GM19397 (cell line): Measurements from ENCODE around the gene PAQR7.
"Not testable (repeated sequence)": the region's sequence is repeated elsewhere in the genome, so short reads cannot be mapped to it uniquely, and the experiment has no call there.

Experiments
- ATAC-seq: cut with Tn5 transposase; IDR thresholded peaks from one replicate; pipeline ENCODE4 v1.9.1; 2021; ENCODE audit warnings: mild to moderate bottlenecking, moderate library complexity; ENCODE audit not compliant: unreplicated experiment

The PAQR7 gene

GRCh38 chr1:25854554-25854953 is 21.0 kb downstream of the PAQR7 start:
- ATAC-seq, result no peak

- ATAC-seq, result no peak
Observed at GRCh38 chr1:25848531-25848930, 27.0 kb downstream of the PAQR7 start.

- ATAC-seq, result no peak
Observed at GRCh38 chr1:25847929-25848328, 27.6 kb downstream of the PAQR7 start.

DNA sequence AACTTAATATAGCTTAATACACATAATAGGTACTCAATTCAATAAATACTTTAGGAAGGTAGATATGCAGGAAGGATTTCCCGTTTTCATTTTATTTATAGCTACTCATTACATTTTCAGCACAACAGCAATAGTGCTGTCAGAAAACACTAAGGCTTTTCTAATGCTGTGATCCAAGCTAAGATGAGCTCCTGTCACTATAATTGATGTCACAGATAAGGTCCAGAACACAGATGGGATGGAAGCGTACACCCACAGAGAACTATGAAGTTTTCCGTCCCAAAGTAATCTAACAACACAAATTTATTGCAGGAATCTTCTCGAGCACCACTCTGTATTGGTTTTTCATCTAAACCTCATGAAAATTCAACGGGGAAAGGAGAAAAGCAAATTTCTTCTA is 29.8 kb downstream of the PAQR7 start:
- no peak for ATAC-seq

GRCh38 chr1:25844536-25845337 is 30.8 kb downstream of the PAQR7 start:
- no peak for ATAC-seq

- no peak for ATAC-seq
Observed at GRCh38 chr1:25843483-25843882, 32.0 kb downstream of the PAQR7 start.

- not testable (repeated sequence) for ATAC-seq
Observed at GRCh38 chr1:25839808-25840207, 35.7 kb downstream of the PAQR7 start.

- no peak for ATAC-seq
Observed at GRCh38 chr1:25837262-25837875, 38.1 kb downstream of the PAQR7 start.

DNA sequence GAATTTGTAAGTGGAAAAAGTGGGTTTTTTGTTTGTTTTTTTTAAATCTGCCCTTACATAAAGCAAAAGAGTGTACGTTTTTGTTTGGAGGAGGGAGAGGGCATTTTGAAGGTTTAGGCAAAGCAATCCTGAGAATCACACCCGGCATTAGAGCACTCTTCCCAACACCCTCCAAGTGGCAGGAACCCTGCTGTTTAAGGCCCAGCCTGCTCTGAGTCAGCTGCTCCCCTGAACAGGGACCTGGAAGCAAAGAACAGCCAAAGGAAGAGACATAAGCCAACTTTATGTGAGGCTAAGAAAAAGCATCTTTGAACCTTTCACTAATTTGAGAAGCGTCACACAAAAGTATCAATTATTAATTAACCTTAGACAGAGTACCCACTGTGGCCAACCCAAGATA is 38.8 kb downstream of the PAQR7 start:
- no peak for ATAC-seq

DNA sequence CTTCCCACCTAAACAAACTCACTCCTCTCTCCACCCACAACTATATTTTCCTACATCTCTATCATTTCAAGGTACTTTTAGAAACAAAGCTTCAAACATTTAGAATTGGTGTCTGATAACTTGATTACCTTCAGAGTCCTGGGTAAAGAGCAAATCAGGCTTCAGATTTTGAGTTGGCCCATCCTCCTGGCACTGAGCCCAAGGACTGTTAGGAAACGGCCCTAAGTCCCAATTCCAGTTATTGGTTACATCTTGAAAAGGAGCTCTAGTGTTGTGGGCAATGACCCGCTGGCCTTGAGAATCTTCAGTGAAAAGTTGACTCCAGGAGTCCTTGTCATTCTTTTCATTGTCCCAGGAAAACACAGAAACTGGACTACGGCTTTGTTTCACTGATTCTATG is 40.6 kb downstream of the PAQR7 start:
- no peak for ATAC-seq

GRCh38 chr1:25833158-25833557 is 42.4 kb downstream of the PAQR7 start:
- ATAC-seq, result no peak

- no peak for ATAC-seq
Observed at GRCh38 chr1:25832336-25833037, 43.0 kb downstream of the PAQR7 start.

GRCh38 chr1:25831569-25832196 is 43.8 kb downstream of the PAQR7 start:
- ATAC-seq, result no peak

GRCh38 chr1:25829046-25829445 is 46.5 kb downstream of the PAQR7 start:
- no peak for ATAC-seq

GRCh38 chr1:25828491-25828890 is 47.0 kb downstream of the PAQR7 start:
- no peak for ATAC-seq

GRCh38 chr1:25826571-25826970 is 48.9 kb downstream of the PAQR7 start:
- ATAC-seq, result no peak

DNA sequence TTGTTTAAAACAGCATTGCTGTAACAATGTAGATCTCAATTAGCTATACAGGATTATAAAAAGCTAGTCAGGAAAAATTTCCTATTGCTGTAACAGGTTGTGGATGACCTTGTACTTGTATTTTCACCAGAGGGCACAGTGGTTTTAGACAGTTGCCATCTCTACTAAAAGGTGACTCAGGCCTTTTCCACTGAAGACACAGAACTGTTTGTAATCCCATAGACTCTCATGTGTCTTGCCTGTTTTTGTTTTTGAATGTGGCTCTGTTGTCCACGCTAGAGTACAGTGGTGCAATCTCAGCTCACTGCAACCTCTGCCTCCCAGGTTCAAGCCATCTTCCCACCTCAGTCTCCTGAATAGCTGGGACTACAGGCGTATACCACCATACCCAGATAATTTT is 49.9 kb downstream of the PAQR7 start:
- no peak for ATAC-seq

DNA sequence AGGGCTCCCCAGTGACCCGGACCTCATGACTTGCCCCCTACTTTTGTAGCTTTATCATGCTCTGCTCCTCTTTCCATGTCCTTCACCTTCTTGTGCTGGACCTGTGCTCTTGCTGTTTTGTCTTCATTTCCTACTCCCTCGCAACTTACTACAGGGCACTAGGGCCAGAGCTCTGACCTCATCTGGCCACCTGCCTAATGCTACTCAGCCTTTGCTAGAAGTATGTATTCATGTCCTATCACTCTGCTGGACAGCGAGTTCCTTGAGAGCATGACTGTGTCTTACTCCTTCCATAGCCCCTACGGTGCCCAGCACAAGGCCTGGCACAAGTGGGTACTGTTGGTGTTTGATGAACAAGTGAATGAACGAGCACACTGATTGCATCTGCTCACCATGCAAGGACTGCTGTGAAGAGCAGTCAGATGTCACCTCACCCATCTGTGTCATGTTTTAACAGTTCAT is 53.8 kb downstream of the PAQR7 start:
- no peak for ATAC-seq

DNA sequence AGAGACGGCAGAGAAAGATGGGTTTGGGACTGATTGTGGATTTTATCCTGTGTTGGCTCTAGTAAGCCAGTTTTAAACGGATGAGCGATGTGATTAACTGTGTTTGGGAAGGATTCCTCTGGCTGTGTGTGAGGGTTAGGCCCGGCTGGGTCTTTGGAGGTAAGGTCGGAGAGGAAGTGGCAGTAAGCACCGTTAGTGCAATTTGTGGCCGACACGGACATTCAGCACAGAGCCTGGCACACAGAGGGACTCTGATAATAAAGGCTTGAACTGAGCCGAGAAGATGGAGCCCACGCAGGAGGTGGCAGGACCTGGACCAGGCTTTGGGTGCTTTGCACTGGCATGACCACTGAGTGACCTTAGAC is 54.4 kb downstream of the PAQR7 start:
- no peak for ATAC-seq

DNA sequence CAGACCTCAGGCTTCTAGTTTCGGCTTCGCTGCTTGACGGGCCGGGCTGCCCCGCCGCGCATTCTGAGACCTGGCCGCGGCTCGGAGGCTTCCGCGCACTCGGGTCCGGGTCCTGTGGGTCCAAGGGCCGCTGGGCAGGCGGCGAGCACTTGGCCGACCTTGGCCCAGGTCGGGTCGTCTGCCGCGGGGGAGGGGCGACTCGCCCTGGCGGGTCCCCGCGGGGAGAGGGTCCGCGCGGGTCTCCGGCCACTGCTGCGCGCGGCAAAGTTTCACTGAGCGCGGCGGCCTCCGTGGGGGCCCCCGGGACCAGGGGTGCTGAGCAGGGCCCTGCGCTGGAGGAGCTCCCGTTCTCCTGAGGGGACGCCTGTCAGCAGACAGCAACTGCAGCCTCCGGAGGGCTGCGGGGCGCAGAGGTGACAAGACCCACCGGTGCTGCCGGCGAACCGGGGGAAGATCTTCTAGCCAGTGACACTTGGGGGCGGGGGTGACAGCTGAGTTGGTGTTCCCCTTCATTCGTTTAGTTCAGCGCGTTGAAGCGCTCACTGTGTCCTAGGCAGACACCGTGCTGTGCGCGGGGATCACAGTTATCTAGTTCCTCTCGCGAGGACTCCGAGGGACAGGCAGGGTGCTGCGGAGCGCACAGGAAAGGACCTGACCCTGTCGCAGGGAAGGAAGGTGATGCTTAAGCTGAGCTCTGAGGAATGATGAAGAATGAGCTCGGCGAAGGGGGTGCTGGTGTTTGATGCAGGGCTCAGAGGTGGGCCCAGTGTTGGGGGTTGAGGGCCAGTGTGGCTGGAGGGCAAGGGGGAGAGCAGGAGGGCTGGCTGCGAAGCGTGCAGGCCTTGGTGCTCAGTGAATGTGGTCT is 55.0 kb downstream of the PAQR7 start:
- peak; percentile 41 for ATAC-seq
